ELF-1 (cell line): ENCODE data around the gene IGF2BP1.
"Not testable (repeated sequence)": the region's sequence is repeated elsewhere in the genome, so short reads cannot be mapped to it uniquely, and the experiment has no call there.

ENCODE experiments used
- DNase-seq: peaks from one replicate; pipeline ENCODE4 v3.0.0-alpha.2; 2016; ENCODE audit warnings: low read depth, low spot score

IGF2BP1 gene

GRCh38 chr17:49018748-49019147 lies 21.6 kb downstream of the IGF2BP1 start:
- peak; percentile 20 for DNase-seq

DNA sequence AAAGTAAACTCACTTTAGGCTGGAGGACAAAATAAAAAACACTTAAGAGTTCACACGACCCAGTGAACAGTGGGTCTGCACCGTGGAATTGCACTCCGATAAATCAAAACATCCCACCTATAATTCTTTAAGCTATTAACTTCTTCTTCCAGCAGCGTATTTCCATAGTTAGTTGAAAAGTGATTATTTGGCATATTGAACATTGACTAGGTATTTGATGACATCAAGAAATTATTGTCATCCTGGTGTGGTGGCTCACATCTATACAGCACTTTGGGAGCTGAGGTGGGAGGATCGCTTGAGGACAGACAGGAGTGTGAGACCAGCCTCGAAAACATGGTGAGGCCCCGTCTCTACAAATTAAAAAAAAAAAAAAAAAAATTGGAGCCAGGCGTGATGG lies 23.4 kb downstream of the IGF2BP1 start:
- no peak for DNase-seq

GRCh38 chr17:49021095-49021767 lies 24.0 kb downstream of the IGF2BP1 start:
- peak; percentile 44 for DNase-seq

- DNase-seq, result peak; percentile 23
Observed at GRCh38 chr17:49021768-49022103, 24.6 kb downstream of the IGF2BP1 start.

DNA sequence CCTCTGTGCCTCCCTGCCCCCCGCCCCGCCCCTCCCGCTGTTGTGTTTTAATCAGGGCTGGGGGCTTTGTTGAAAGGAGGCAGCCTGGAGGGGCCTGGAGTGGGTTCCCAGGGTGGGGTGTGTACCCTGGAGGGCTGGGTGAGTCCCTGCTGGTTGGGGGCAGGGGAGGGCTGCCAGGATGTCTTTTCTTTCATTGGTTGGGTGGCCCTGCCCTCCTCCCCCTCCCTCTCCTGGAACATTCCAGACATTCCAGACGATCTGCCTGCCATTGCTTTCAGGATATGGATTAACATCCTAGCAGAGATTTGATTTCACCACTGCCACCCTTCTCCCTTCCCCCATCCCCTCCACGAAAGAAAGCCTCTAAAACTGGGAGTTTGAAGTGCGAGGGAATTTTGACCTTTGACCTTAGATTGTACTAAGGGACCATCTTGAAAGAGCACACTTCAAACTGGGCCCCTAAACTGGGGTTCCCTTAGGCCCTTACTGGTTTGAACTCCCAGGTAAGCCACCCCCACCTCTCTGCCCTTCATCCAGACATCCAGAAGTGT lies 25.3 kb downstream of the IGF2BP1 start:
- DNase-seq, result peak; percentile 99

- no peak for DNase-seq
Observed at GRCh38 chr17:49024523-49024922, 27.3 kb downstream of the IGF2BP1 start.

- DNase-seq, result not testable (repeated sequence)
Observed at GRCh38 chr17:49026447-49026846, 29.3 kb downstream of the IGF2BP1 start.

DNA sequence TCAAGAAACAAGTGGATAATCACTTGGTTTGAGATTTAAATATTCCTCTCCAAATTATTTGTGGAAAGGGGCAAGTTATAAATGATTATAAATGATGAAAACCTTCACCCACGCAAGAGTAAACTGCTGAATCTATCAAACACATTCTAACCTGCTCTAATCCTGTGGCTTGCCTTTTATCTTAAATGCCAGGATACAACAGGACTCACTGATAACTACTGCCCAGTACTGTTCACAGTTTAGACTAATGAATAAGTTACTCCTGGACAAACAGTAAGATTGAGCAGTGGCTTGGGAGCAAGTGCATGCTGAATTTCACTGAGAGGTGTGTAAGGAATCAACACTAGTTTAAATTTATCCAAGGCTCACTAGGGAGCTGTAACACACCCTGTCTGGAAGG lies 31.1 kb downstream of the IGF2BP1 start:
- no peak for DNase-seq

GRCh38 chr17:49029801-49030200 lies 32.6 kb downstream of the IGF2BP1 start:
- DNase-seq, result no peak

GRCh38 chr17:49031965-49032928 lies 35.1 kb downstream of the IGF2BP1 start:
- DNase-seq, result peak; percentile 90

DNA sequence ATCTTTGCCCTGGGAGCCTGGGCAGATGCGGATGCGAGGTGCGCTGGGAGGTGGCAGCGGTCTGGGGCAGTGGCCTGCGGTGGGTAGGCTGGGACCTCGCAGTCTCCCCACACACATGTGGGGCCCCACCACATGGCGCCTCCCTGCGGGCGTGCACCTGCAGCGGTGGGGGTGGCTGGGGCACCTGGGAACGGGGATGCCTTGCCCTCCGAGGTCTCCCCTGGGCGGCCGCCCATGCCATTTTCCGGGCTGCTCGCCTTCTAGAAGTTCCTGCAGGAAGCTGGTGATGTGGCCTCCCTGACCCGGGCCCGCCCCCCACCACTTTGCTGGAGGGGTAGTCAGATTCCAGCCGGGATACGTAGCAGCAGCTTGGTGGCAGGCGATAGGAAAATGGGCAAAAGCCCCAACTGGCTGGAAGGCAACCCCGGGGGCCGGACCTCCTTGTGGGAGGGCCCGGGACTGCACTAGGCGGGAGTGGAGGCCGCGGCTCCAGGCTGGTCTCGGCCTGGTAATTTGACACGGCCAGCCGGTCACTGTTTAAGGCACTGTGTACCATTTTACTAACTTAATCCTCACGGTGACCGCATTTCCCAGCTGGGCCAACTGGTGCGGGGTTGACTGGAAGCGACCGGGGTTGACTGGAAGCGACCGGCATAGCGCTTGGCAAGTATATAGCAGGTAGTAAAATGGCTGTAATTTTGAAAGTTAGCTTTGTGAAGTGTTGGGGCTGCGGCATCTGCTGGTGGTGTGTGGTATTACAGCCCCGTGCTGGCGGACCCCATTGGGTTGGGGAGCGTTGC lies 38.5 kb downstream of the IGF2BP1 start:
- DNase-seq, result peak; percentile 96

GRCh38 chr17:49036270-49036626 lies 39.1 kb downstream of the IGF2BP1 start:
- DNase-seq, result no peak

DNA sequence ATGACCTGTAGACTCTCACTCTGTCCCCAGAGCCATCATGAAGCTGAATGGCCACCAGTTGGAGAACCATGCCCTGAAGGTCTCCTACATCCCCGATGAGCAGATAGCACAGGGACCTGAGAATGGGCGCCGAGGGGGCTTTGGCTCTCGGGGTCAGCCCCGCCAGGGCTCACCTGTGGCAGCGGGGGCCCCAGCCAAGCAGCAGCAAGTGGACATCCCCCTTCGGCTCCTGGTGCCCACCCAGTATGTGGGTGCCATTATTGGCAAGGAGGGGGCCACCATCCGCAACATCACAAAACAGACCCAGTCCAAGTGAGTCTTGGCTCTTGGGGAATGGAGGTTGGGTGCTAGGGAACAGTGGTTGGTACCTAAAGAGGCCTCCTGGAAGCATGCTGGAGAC lies 41.0 kb downstream of the IGF2BP1 start:
- DNase-seq, result no peak

- DNase-seq, result no peak
Observed at GRCh38 chr17:49038544-49038943, 41.4 kb downstream of the IGF2BP1 start.

DNA sequence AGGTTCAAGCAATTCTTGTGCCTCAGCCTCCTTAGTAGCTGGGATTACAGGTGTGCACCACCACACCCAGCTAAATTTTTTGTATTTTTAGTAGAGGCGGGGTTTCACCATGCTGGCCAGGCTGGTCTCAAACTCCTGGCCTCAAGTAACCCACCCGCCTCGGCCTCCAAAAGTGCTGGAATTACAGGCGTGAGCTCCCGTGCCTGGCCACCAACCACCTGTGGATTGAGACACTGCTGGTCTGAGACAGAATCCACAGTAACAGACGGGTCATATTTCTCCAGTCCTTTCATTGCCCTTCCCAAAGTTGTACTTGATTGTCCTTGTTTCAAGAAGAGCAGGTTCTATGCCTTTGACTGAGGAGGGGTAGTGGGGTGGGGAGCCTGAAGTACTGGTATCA lies 42.3 kb downstream of the IGF2BP1 start:
- not testable (repeated sequence) for DNase-seq

DNA sequence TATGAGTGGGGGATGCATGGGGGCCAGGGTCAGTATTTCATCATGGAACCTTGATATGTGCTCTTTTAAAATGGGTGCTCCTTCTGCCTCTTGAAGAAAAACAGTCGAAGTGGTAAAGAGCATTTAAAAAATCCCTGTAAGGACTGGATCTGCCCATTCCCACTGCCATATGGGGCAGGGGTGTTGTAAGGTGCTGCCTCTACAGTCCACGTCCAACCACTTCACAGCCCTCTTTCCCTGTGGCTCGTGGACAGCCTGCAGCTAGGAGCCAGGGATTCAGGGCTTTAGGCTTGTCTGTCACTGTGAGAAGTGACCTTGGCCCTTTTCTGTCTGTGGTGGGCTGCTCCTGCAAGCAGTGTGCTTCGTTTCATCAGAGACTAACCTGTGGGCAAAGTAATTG lies 44.3 kb downstream of the IGF2BP1 start:
- no peak for DNase-seq

DNA sequence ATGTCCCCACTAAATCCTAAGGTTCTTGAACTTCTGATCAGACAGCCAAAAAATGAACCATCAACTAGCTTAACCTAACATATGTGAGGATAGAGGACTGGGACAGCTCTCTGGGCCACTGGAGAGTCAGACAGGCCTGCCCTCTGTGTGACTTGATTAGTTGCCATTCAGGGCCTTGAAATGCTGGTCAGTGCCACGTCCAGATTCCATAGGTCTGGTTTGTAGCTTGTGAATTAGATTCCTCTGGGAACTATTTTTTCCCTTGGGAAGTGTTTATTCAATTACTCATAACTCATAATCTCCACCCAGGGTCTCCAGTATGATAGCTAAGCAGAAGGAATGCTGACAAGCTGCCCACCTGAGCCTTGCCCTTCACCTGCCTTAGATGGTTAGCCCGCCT lies 48.2 kb downstream of the IGF2BP1 start:
- DNase-seq, result no peak

DNA sequence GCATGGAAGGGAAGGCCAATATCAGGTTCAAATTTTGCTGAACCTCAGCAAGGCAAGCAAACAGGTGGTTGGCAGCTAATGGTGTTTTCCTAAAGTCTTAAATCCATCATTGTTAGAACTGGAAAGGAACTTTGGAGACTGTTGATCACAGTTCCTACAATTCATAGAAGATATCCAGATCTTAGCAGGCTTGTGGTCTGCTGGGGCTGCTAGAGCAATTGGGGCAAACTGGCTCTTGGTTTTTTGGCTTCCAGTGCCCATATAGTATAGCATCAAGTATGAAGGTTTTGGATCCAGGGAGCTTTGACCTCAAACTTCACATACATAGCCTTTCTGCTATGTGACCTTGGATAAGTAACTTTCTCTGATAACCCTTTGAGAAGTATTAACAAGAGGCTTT lies 49.7 kb downstream of the IGF2BP1 start:
- no peak for DNase-seq

DNA sequence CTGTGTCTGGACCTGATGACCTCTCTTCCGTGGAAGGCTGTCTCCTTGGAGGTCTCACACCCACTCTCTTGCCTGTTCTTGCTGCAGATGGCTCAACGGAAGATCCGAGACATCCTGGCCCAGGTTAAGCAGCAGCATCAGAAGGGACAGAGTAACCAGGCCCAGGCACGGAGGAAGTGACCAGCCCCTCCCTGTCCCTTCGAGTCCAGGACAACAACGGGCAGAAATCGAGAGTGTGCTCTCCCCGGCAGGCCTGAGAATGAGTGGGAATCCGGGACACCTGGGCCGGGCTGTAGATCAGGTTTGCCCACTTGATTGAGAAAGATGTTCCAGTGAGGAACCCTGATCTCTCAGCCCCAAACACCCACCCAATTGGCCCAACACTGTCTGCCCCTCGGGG lies 52.1 kb downstream of the IGF2BP1 start:
- no peak for DNase-seq

DNA sequence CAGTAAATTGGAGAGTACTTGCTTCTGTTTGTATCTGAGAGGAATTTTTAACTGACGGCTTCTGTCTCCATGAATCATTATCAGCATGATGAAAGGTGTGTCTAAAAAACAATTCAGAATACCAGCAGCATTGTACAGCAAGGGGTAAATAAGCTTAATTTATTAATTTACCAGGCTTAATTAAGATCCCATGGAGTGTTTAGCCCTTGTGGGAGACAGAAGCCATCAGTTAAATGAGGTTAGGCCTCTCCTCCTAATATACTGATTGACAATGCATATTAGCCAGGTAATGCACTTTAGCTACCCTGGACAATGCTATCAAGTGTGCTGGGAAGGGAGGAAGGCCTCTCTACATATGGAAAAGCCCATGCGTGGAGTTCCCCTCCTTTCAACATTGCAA lies 53.4 kb downstream of the IGF2BP1 start:
- no peak for DNase-seq

- peak; percentile 41 for DNase-seq
Observed at GRCh38 chr17:49051269-49051668, 54.1 kb downstream of the IGF2BP1 start.
